Measurements from ENCODE around the gene STON2.
A peak's percentile ranks its signal among the peaks of the same experiment; 100 is the strongest.
"Not testable (repeated sequence)": the region's sequence is repeated elsewhere in the genome, so short reads cannot be mapped to it uniquely, and the experiment has no call there.

Gene STON2

GRCh38 chr14:81400202-81400678 is at the start of gene STON2:
Gene STON2, minus strand, starts transcription at chr14:81400324. Its CDS starts 1,942 bp downstream, at chr14:81398382.
- peak; percentile 94 for DNase-seq

- DNase-seq, result no peak
Observed at GRCh38 chr14:81449576-81449975, 49.5 kb upstream of the STON2 start.

- no peak for DNase-seq
Observed at GRCh38 chr14:81449114-81449513, 49.0 kb upstream of the STON2 start.

GRCh38 chr14:81447021-81447764 is 47.1 kb upstream of the STON2 start:
- DNase-seq, result no peak

- DNase-seq, result no peak
Observed at GRCh38 chr14:81446279-81447007, 46.3 kb upstream of the STON2 start.

- DNase-seq, result no peak
Observed at GRCh38 chr14:81441626-81442134, 41.6 kb upstream of the STON2 start.

- DNase-seq, result no peak
Observed at GRCh38 chr14:81440041-81440440, 39.9 kb upstream of the STON2 start.

- no peak for DNase-seq
Observed at GRCh38 chr14:81437244-81437643, 37.1 kb upstream of the STON2 start.

- DNase-seq, result peak; percentile 81
Observed at GRCh38 chr14:81436296-81437138, 36.4 kb upstream of the STON2 start.

- DNase-seq, result peak; percentile 80
Observed at GRCh38 chr14:81435391-81436295, 35.5 kb upstream of the STON2 start.

GRCh38 chr14:81435048-81435390 is 34.9 kb upstream of the STON2 start:
- DNase-seq, result no peak

GRCh38 chr14:81434230-81434629 is 34.1 kb upstream of the STON2 start:
- DNase-seq, result peak; percentile 83

GRCh38 chr14:81433378-81433777 is 33.3 kb upstream of the STON2 start:
- no peak for DNase-seq

- DNase-seq, result peak; percentile 88
Observed at GRCh38 chr14:81432219-81432661, 32.1 kb upstream of the STON2 start.

- peak; percentile 28 for DNase-seq
Observed at GRCh38 chr14:81430235-81430634, 30.1 kb upstream of the STON2 start.

- DNase-seq, result not testable (repeated sequence)
Observed at GRCh38 chr14:81429749-81430148, 29.6 kb upstream of the STON2 start.

GRCh38 chr14:81429028-81429427 is 28.9 kb upstream of the STON2 start:
- no peak for DNase-seq

- DNase-seq, result peak; percentile 92
Observed at GRCh38 chr14:81427348-81428058, 27.4 kb upstream of the STON2 start.

GRCh38 chr14:81423504-81423903 is 23.4 kb upstream of the STON2 start:
- peak; percentile 96 for DNase-seq

- no peak for DNase-seq
Observed at GRCh38 chr14:81418057-81418790, 18.1 kb upstream of the STON2 start.
